SH-SY5Y (cell line): ENCODE data around the gene CPSF2.

Experiments used
- GATA2 ChIP-seq: IDR thresholded peaks from 2 replicates; pipeline ENCODE4 v1.6.1; 2011; ENCODE audit warnings: mild to moderate bottlenecking, low read depth, low read length
- GATA3 ChIP-seq: IDR thresholded peaks from 2 replicates; pipeline ENCODE4 v1.6.1; 2011; ENCODE audit warnings: low read depth, mild to moderate bottlenecking, low read length, moderate library complexity

Gene CPSF2

DNA sequence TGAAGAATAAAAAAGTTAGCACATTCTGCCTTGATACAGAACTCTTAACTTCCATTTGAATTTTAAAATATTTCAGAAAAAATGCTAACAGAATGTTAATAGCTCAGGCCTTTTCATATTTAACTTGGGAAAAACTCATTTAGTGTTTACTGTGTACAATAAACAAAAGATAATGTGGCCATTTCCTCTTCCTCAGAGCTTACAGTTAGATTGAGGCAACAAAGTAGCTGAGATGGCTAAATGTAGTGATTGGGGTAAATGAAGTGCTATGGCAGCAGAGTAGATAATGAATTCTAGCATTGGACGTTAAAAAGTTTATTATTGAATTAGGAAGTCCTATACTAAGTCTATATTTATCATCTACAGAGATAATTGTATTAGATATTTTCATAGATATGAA lies 12.7 kb downstream of the CPSF2 start:
- no peak for TF ChIP-seq GATA2
- TF ChIP-seq GATA3: no peak

DNA sequence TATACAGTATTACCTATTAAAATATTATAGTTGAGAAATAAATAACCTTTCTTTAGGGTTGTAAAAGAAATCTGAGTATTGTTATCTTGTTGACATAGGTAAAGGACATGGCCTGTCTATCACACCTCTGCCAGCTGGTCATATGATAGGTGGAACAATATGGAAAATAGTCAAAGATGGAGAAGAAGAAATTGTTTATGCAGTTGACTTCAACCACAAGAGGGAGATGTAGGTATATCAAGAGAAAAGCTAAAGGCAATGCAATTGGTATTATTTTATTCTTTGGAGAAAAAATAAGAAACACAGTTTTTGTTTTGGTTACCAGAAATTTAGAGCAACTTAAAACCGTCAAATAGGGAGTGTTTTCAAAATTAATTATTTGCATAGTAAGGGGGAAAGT lies 13.5 kb downstream of the CPSF2 start:
- TF ChIP-seq GATA3 (no peak), GATA2 (no peak)

DNA sequence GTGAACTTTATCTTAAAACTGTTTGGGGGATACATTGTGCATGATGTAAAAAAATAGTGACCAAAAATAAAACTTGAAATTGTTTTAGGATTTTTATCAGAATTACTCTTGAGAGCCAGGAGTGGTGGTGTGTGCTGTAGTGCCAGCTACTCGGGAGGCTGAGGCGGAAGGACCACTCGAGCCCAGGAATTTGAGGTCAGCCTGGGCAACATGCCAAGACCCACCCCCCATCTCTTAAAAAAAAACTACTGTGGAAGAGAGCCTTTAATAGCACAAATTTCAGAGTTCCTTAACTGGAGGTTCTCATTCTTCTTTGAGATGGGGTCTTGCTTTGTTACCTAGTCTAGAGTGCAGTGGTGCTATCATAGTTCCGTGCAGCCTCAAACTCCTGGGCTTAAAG lies 21.5 kb downstream of the CPSF2 start:
- TF ChIP-seq GATA3 (no peak), GATA2 (no peak)

DNA sequence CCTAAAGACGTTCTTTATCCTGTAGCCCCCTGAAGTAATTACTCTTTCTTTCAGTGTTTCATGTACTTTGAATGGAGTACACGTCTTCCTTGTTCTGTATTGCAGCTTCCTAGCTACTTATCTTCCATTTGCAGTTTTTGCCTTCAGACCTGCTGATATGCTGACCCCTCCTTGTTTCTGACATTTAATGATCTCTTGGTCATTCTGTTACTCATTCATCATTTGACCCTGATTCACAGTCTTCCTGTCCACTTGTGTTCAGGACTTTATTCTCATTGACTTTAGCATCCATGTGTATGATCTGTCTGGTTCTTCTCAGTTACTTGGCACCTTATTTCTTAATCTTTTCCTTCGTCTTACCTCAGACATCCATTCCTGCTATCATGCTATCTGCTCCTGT lies 22.2 kb downstream of the CPSF2 start:
- TF ChIP-seq GATA3: no peak
- TF ChIP-seq GATA2: no peak

DNA sequence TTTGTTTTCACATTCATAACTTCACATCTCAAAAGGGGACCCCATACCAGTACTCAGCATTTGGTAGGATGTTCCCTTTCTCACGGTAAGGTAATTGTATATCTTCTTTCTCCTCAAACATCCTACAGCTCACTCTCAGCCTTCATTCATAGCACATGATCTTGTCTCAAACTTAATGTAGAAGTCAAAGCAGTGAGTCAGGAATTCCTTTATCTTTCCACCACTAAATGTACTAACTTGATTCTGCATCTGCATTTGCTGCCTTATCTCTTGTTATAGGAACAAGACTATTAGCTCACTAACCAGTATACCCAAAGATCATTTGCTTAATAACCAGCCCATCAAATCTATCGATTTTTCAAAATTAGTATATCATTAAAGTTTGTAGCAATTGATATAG lies 22.9 kb downstream of the CPSF2 start:
- no peak for TF ChIP-seq GATA3
- no peak for TF ChIP-seq GATA2

DNA sequence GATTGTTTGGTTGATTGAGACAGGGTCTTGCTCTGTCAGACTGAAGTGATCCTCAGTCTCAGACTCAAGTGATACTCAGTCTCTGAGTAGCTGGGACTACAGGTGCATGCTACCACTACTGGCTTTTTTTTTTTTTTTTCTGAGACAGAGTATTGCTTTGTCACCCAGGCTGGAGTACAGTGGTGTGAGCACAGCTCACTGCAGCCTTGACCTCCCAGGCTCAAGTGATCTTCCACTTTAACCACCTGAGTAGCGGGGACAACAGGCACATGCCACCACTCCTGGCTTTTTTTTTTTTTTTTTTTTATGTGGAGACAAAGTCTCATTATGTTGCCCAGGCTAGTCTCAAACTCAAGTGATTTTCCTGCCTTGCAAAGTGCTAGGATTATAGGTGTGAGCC lies 31.8 kb downstream of the CPSF2 start:
- TF ChIP-seq GATA3 (no peak), GATA2 (no peak)

DNA sequence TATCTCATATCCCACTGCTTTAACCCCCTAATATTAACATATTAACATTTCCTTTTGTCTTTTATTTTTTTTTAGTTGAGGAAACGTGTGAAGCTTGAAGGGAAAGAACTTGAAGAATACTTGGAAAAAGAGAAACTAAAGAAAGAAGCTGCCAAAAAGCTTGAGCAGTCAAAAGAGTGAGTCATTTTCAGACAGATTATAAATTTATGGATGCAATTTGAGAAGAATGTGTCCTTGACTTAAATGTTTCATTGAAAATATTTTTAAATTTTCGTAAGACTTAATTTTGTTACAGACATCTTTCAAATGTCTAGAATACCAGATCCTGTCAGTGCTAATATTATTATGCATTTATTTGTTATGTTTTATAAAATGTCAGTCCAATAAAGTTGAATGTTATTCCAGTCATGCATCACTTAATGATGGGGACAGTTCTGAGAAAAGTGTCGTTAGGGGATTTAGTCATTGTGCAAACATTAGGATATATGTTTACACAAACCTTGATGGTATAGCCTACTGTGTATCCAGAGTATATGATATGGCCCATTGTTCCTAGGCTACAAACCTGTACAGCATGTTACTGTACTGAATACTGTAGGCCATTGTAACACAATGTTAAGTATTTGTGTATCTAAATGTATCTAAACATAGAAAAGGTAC lies 32.6 kb downstream of the CPSF2 start:
- TF ChIP-seq GATA2: no peak
- TF ChIP-seq GATA3: no peak

DNA sequence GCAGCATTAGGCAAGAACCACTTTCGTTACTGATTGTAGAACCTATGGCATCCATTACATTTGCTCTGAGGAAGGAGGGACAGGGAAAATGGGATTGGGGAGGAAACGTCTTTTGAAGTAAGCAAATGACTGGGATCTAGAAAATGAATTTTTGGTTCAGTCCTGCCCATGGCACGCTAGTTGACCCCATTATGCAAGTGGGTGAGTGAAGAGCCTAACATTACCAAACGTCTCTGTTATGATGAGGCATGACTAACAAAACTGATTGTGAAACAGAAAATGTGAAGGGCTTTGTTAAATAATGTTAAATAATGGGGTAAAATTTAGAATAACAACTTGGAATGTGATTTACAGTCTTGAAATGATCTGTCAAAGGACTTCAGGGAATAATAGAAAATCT lies 38.9 kb downstream of the CPSF2 start:
- TF ChIP-seq GATA3 (no peak), GATA2 (no peak)

DNA sequence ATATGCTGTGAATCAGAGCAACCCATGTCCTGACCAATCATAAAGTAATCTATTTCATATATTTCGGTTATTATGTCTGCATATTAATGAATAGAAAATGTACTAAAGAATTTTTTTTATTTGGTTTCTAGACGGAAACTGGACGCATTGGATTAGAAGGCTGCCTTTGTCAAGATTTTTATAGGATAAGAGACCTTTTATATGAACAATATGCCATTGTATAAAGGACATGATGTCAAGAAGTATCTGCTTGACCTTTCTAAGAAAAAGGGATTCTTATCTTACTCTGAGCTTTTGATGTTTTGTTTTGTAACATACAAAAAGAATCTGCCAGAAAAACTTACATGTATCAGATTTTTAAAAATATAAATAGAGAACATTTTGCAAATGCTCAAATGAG lies 39.8 kb downstream of the CPSF2 start:
- TF ChIP-seq GATA3 (no peak), GATA2 (no peak)

DNA sequence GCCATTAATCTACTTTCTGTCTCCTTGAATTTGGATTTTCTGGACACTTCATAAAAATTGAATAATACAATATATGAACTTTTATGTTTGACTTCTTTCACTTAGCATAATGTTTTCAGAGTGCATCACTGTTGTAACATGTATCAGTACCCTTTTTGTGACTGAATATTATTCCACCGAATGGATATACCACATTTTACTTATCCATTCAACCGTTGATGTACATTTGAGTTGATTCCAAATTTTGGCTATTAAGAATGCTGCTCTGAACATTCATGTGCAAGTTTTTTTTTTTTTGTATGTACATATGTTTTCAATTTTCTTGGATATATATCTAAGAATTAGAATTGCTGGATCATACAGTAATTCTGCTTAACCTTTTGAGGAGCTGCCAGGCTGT lies 43.2 kb downstream of the CPSF2 start:
- TF ChIP-seq GATA2 (no peak), GATA3 (no peak)

DNA sequence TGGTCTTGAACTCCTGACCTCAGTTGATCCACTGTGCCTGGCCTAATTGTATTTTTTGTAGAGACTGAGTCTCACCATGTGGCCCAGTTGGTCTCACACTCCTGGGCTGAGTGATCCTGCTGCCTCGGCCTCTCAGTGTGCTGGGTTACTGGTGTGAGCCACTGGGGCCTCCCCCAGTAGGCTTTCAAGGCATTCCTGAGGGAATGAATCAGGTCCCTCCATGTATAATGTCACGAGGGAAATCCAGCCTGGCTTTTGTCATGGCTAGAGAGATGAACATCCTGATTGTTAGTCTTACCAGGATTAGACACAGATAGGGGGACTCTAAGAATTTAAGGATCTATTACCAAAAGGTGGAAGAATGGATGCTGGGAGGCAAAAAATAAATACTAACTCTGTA lies 51.9 kb downstream of the CPSF2 start:
- TF ChIP-seq GATA2 (no peak), GATA3 (no peak)

DNA sequence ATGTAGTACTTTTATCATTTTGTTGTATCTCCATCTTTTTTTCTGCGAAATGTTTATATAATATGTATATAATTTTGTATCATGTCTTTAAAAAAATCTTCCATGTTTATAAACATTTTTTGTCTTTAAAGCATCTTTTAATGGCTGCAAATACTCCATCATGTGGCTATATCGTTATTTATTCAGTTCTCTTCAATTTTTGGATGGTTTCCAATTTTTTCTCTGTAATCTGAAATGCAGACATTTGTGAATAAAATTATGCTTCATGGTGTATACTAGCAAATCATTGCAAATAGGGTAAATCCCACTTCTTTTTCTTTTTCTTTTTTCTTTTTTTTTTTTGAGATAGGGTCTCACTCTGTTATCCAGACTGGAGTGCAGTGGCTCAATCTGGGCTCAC lies 54.0 kb downstream of the CPSF2 start:
- no peak for TF ChIP-seq GATA3
- no peak for TF ChIP-seq GATA2

DNA sequence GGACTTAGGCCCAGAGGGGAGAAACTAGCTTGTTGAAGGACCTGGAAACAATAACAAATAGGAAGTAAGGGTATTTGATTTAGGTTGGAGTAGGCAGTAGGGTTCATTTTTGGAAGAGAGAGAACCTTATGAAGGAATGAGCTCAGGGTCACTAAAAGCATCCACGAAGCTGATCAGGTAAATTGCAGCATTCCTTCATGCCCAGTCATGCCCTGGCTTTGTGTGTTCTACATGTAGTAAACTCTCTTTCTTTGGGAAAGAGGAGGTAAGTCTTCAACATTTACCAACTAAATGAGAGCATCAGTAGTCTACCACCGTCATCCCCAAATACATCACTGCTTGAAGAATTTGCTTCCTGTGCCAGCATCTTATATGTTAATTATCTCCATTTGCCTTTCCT lies 54.7 kb downstream of the CPSF2 start:
- TF ChIP-seq GATA2 (no peak), GATA3 (no peak)

DNA sequence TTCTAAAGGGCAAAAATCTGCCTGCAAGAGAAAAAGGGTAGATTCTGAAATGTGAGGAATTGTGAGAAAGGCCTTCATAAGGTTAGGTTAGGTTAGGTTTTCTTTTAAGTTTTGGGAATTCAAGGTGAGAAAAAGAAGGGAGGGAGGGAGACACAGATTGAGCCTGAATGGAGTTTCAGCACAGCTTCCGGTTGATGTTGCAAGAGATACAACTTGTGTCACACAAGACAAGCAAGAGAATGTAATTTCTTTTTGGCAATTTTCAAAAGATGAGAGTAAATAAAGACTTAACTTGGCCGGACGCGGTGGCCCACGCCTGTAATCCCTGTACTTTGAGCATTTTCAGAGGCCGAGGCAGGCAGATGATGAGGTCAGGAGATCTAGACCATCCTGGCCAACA lies 63.8 kb downstream of the CPSF2 start:
- no peak for TF ChIP-seq GATA2
- TF ChIP-seq GATA3: no peak

DNA sequence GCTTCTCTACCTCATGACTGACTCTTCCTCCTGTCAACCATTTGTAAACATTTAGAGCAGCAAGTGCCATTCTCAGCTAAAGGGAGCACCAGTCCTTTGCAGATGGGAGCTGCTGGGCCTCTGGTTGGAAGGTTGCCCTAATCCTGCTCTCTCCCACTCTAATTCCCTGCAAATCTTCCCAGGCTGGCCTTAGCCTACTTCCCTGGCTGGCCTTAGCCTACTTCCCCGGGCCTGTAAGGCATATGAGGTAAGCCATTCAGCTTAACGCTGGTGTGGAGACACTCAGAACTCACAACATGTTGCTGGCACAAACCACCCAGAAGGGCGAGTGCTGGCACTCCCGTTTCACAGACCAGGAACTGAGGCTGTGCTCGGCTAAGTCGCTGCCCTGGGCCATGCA lies 69.0 kb downstream of the CPSF2 start:
- TF ChIP-seq GATA3 (no peak), GATA2 (no peak)

DNA sequence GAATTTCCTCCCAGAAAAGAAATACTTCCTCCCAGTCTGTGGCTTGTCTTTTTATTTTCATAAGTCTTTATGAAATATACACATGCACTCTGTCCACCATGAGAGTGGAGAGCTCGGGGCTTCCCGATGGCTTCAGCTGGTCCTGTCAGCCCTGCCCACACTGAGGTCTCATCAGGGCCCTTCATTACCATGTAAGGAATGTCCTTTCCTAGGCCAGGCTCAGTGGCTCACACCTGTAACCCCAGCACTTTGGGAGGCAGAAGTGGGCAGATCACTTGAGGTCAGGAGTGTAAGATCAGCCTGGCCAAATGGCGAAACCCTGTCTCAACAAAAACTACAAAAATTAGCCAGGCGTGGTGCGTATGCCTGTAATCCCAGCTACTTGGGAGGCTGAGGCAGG lies 77.0 kb downstream of the CPSF2 start:
- TF ChIP-seq GATA3: no peak
- no peak for TF ChIP-seq GATA2

DNA sequence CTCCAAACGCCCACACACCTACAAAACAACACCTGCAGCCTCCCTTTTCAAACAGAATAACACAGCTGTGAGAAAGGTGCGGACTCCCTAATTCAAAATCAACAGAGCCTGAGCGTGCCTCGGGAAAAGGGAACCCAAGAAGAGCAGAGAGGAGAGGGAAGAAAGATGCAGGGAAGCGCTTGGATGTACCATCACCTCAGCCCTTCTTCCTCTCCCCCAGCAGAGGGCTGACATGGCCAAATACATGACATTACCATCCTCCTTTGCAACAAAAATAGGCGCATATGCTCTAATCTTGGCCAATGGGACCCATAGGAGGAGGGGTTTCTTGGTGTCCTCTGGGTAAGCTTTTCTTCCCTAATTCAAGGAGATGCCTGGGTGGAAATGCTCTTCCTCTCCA lies 78.0 kb downstream of the CPSF2 start:
- TF ChIP-seq GATA2: no peak
- no peak for TF ChIP-seq GATA3
